Esophagus muscularis mucosa (tissue), 4 donors: Measurements from ENCODE around the gene HNRNPA0. TPM values are rescaled to one million over a fixed set of nuclear protein-coding genes. Genes with fewer than 3 reads are reported as not detected.

Experiments used
- DNase-seq: peaks from one replicate; pipeline ENCODE4 v3.0.0-alpha.2; 2017; ENCODE audit errors: extremely low spot score
- H3K27ac ChIP-seq, 4 donors: fragments of 200-600 bp; sonication (generic); replicated peaks in 1 of 4; 1 replicate in 3 of 4; 2 replicates in 1 of 4; pipeline ENCODE4 v1.5.1; 2016 to 2019; ENCODE audit warnings: mild to moderate bottlenecking in 1 of 4
- H3K27me3 ChIP-seq, 4 donors: fragments of 200-600 bp; sonication (generic); one replicate each; pipeline versions ENCODE4 v1.5.1 to v1.6.0; 2016 to 2019
- H3K36me3 ChIP-seq, 4 donors: fragments of 200-600 bp; sonication (generic); one replicate each; pipeline ENCODE4 v1.5.1; 2016 to 2019
- H3K4me1 ChIP-seq, 4 donors: fragments of 200-600 bp; sonication (generic); one replicate each; pipeline ENCODE4 v1.5.1; 2016 to 2019
- H3K4me3 ChIP-seq, 4 donors: fragments of 200-600 bp; sonication (generic); 1 replicate in 2 of 4; 2 replicates in 2 of 4; pipeline ENCODE4 v1.5.1; 2016 to 2019; ENCODE audit warnings: mild to moderate bottlenecking in 4 of 4, moderate library complexity in 1 of 4
- H3K9me3 ChIP-seq, 4 donors: fragments of 200-600 bp; sonication (generic); 1 replicate in 3 of 4; 2 replicates in 1 of 4; pipeline ENCODE4 v1.5.1; 2016 to 2019
- CTCF ChIP-seq, 3 experiments: fragments of 200-600 bp in 2 of 3; fragments of 450-650 bp in 1 of 3; sonication (generic) in 2 of 3; IDR thresholded peaks; one replicate each; pipeline ENCODE4 v1.5.1; 2017 to 2019; ENCODE audit warnings: antibody characterized with exemption in 3 of 3, mild to moderate bottlenecking in 2 of 3, moderate library complexity in 1 of 3
- EP300 ChIP-seq: sonication (generic); formaldehyde crosslinking; IDR thresholded peaks from one replicate; pipeline ENCODE4 v1.6.1; 2017; ENCODE audit warnings: antibody characterized with exemption
- POLR2A ChIP-seq: fragments of 450-650 bp; IDR thresholded peaks from one replicate; pipeline ENCODE4 v1.6.1; 2017; ENCODE audit warnings: antibody characterized with exemption, moderate library complexity, mild to moderate bottlenecking, low read depth
- POLR2AphosphoS5 ChIP-seq, 2 donors: sonication (generic); formaldehyde crosslinking; IDR thresholded peaks; one replicate each; pipeline ENCODE4 v1.6.1; 2017; ENCODE audit warnings: antibody characterized with exemption in 2 of 2
- WGBS: methylation state at CpG from one replicate; pipeline ENCODE4 v1.1.5; 2018; 5-methylcytosine and 5-hydroxymethylcytosine counted together
- intact Hi-C: fragments of 100-400 bp; cut with DNase I; formaldehyde crosslinking; loops from one replicate; pipeline ENCODE4 v1.15.1; 2023
- total RNA-seq, 4 donors: library from RNA; depleted of rRNA; stranded (reverse); fragments of >200 nt; gene quantifications; one replicate each; pipeline versions ENCODE4 v1.1.0 to v1.2.1, GENCODE V29; 2016

HNRNPA0 gene
- total RNA-seq, 4 donors from 2014 or later, result 12.9 to 15.2 (median 14.7) TPM

- no peak for DNase-seq
- TF ChIP-seq CTCF (IDR thresholded peaks at IDR 0.05), result no peak
- TF ChIP-seq POLR2AphosphoS5 (IDR thresholded peaks at IDR 0.05), result no peak
- TF ChIP-seq EP300, result no peak
- TF ChIP-seq POLR2A, result no peak
- intact Hi-C loops, result no loop called here
- 67% methylated on average over 2 of the region's 2 CpGs for WGBS
- Histone ChIP-seq H3K9me3 (no peaks in the 10 kb centered on the region), H3K27ac (peak overlapping the region in 2 of 4 donors; percentile 62 to 70), H3K27me3 (no peaks in the 10 kb centered on the region), H3K36me3 (no peaks in the 10 kb centered on the region), H3K4me3 (peak overlapping the region in 3 of 4 donors; percentile 43 to 51 (median 49)), H3K4me1 (peaks cover 28 to 43% (median 35%) of the 10 kb centered on the region in 4 donors)
Observed at GRCh38 chr5:137734331-137734730, 19.8 kb downstream of the HNRNPA0 start.

GRCh38 chr5:137733922-137734321 lies 20.2 kb downstream of the HNRNPA0 start:
- intact Hi-C loops, result no loop called here
- H3K9me3 ChIP-seq, result no peaks in the 10 kb centered on the region
- H3K36me3 ChIP-seq, result no peaks in the 10 kb centered on the region
- TF ChIP-seq EP300, result no peak
- peaks cover 28 to 41% (median 35%) of the 10 kb centered on the region in 4 donors for H3K4me1 ChIP-seq
- H3K4me3 ChIP-seq, result peak overlapping the region in 1 of 4 donors; percentile 51
- no peak for DNase-seq
- 69% methylated on average over 1 of the region's 3 CpGs for WGBS
- no peaks in the 10 kb centered on the region for H3K27me3 ChIP-seq
- H3K27ac ChIP-seq, result no peak overlapping the region

- no peaks in the 10 kb centered on the region for H3K27me3 ChIP-seq
- H3K27ac ChIP-seq, result no peak overlapping the region
- no peak for TF ChIP-seq CTCF (IDR thresholded peaks at IDR 0.05)
- TF ChIP-seq POLR2A, result no peak
- TF ChIP-seq EP300, result no peak
- no peak for DNase-seq
- intact Hi-C loops, result no loop called here
- H3K9me3 ChIP-seq, result no peaks in the 10 kb centered on the region
- H3K4me3 ChIP-seq, result no peak overlapping the region
- WGBS, result 96% methylated on average over 3 of the region's 3 CpGs
- H3K36me3 ChIP-seq, result no peaks in the 10 kb centered on the region
- peaks cover 28 to 40% (median 31%) of the 10 kb centered on the region in 4 donors for H3K4me1 ChIP-seq
Observed at GRCh38 chr5:137733006-137733405, 21.2 kb downstream of the HNRNPA0 start.

GRCh38 chr5:137731176-137731575 lies 23.0 kb downstream of the HNRNPA0 start:
- H3K27ac ChIP-seq, result no peak overlapping the region
- no peaks in the 10 kb centered on the region for H3K27me3 ChIP-seq
- no peak overlapping the region for H3K4me3 ChIP-seq
- TF ChIP-seq CTCF (IDR thresholded peaks at IDR 0.05) (no peak), POLR2AphosphoS5 (IDR thresholded peaks at IDR 0.05) (no peak), EP300 (no peak), POLR2A (no peak)
- DNase-seq, result no peak
- peaks cover 18 to 22% (median 19%) of the 10 kb centered on the region in 4 donors for H3K4me1 ChIP-seq
- intact Hi-C loops, result no loop called here
- 79% methylated on average over 3 of the region's 3 CpGs for WGBS
- no peaks in the 10 kb centered on the region for H3K9me3 ChIP-seq
- H3K36me3 ChIP-seq, result no peaks in the 10 kb centered on the region

GRCh38 chr5:137730336-137730735 lies 23.8 kb downstream of the HNRNPA0 start:
- intact Hi-C loops, result no loop called here
- Histone ChIP-seq H3K4me3 (no peak overlapping the region), H3K4me1 (peaks cover 10 to 15% (median 12%) of the 10 kb centered on the region in 4 donors), H3K9me3 (no peaks in the 10 kb centered on the region), H3K27me3 (no peaks in the 10 kb centered on the region), H3K27ac (no peak overlapping the region), H3K36me3 (no peaks in the 10 kb centered on the region)
- TF ChIP-seq POLR2AphosphoS5 (IDR thresholded peaks at IDR 0.05), result no peak
- TF ChIP-seq POLR2A, result no peak
- no peak for TF ChIP-seq CTCF (IDR thresholded peaks at IDR 0.05)
- no peak for TF ChIP-seq EP300
- DNase-seq, result no peak
